Measurements from ENCODE around the gene MAP3K8. TPM values are rescaled to one million over a fixed set of nuclear protein-coding genes. Genes with fewer than 3 reads are reported as not detected.

The MAP3K8 gene
- polyA plus RNA-seq, 3 donors: 54.5 to 206 (median 59.2) TPM

- Mint-ChIP-seq H3K36me3 (no peaks in the 10 kb centered on the region), H3K27me3 (ENCODE audit: low read depth in 3 of 3) (peaks cover 0 to 3% (median 1%) of the 10 kb centered on the region in 3 donors), H3K4me1 (peaks cover 22% of the 10 kb centered on the region), H3K27ac (peak overlapping the region in 1 of 7 donors; percentile 55), H3K4me3 (no peak overlapping the region), H3K9me3 (no peaks in the 10 kb centered on the region)
- Histone ChIP-seq H2AFZ (ENCODE audit: insufficient read depth, low read depth, low read length, poor library complexity, severe bottlenecking) (no peak overlapping the region), H3K4me2 (replicated peaks; ENCODE audit: extremely low read depth, low read length, poor library complexity, severe bottlenecking) (no peak overlapping the region), H3K36me3 (replicated peaks in 1 of 2; ENCODE audit: control insufficient read depth in 1 of 2, insufficient read depth in 2 of 2, low read length in 2 of 2) (no peaks in the 10 kb centered on the region), H3K4me1 (ENCODE audit: control insufficient read depth in 1 of 2, insufficient read depth in 2 of 2, low read length in 2 of 2) (peaks cover 14 to 24% of the 10 kb centered on the region in 2 donors), H3K9ac (ENCODE audit: insufficient read depth, low read length, poor library complexity, severe bottlenecking) (no peak overlapping the region), H4K20me1 (ENCODE audit: insufficient read depth, low read length) (no peaks in the 10 kb centered on the region), H3K27ac (ENCODE audit: low read depth in 1 of 2, low read length in 2 of 2) (no peak overlapping the region), H3K9me3 (replicated peaks in 1 of 2; ENCODE audit: control insufficient read depth in 1 of 2, insufficient read depth in 1 of 2, low read length in 2 of 2) (no peaks in the 10 kb centered on the region), H3K27me3 (ENCODE audit: control insufficient read depth in 2 of 2, insufficient read depth in 2 of 2, low read length in 2 of 2) (no peaks in the 10 kb centered on the region), H3K79me2 (ENCODE audit: insufficient read depth, low read length) (no peaks in the 10 kb centered on the region), H3K4me3 (replicated peaks in 1 of 3; ENCODE audit: low read depth in 2 of 3, low read length in 3 of 3) (no peak overlapping the region)
- intact Hi-C loops (cut with micrococcal nuclease): loop anchor here (5.0 kb wide), 1 partner anchor 121 kb away; no protein-coding TSS in a partner anchor
- no peak for TF ChIP-seq CTCF (IDR thresholded peaks at IDR 0.05)
- WGBS (ENCODE audit: insufficient coverage): 100% methylated on average over 1 of the region's 1 CpG
- DNase-seq: no peak
These were observed 22.7 kb upstream of the MAP3K8 start for GRCh38 chr10:30411263-30411662.

GRCh38 chr10:30412901-30413300 is 21.1 kb upstream of the MAP3K8 start:
- H3K4me2 ChIP-seq (replicated peaks; ENCODE audit: extremely low read depth, low read length, poor library complexity, severe bottlenecking): no peak overlapping the region
- TF ChIP-seq CTCF (IDR thresholded peaks at IDR 0.05): no peak
- Mint-ChIP-seq H3K9me3 (no peaks in the 10 kb centered on the region), H3K27me3 (ENCODE audit: low read depth in 3 of 3) (peaks cover 0 to 1% (median 0%) of the 10 kb centered on the region in 3 donors), H3K4me1 (peaks cover 30% of the 10 kb centered on the region), H3K4me3 (no peak overlapping the region), H3K27ac (peak overlapping the region; percentile 46 to 88 (median 82)), H3K36me3 (no peaks in the 10 kb centered on the region)
- no peak overlapping the region for H3K4me3 ChIP-seq (replicated peaks in 1 of 3; ENCODE audit: low read depth in 2 of 3, low read length in 3 of 3)
- peak in 2 of 3 donors; percentile 55 to 77 for DNase-seq
- no peaks in the 10 kb centered on the region for H3K27me3 ChIP-seq (ENCODE audit: control insufficient read depth in 2 of 2, insufficient read depth in 2 of 2, low read length in 2 of 2)
- peaks cover 21 to 31% of the 10 kb centered on the region in 2 donors for H3K4me1 ChIP-seq (ENCODE audit: control insufficient read depth in 1 of 2, insufficient read depth in 2 of 2, low read length in 2 of 2)
- no peaks in the 10 kb centered on the region for H3K9me3 ChIP-seq (replicated peaks in 1 of 2; ENCODE audit: control insufficient read depth in 1 of 2, insufficient read depth in 1 of 2, low read length in 2 of 2)
- H4K20me1 ChIP-seq (ENCODE audit: insufficient read depth, low read length): no peaks in the 10 kb centered on the region
- no peak overlapping the region for H3K9ac ChIP-seq (ENCODE audit: insufficient read depth, low read length, poor library complexity, severe bottlenecking)
- no peaks in the 10 kb centered on the region for H3K79me2 ChIP-seq (ENCODE audit: insufficient read depth, low read length)
- no peaks in the 10 kb centered on the region for H3K36me3 ChIP-seq (replicated peaks in 1 of 2; ENCODE audit: control insufficient read depth in 1 of 2, insufficient read depth in 2 of 2, low read length in 2 of 2)
- intact Hi-C loops (cut with micrococcal nuclease): loop anchor here (5.0 kb wide), 1 partner anchor 119 kb away; no protein-coding TSS in a partner anchor
- no peak overlapping the region for H2AFZ ChIP-seq (ENCODE audit: insufficient read depth, low read depth, low read length, poor library complexity, severe bottlenecking)
- peak overlapping the region; percentile 34 to 66 for H3K27ac ChIP-seq (ENCODE audit: low read depth in 1 of 2, low read length in 2 of 2)

Data from CD14-positive monocyte (primary cell).